Measurements from ENCODE around the gene TNP2.

TNP2 gene

GRCh38 chr16:11285842-11286241 lies 16.7 kb upstream of the TNP2 start:
- Histone ChIP-seq H3K36me3 (ENCODE audit: insufficient read depth, low read length) (no peaks in the 10 kb centered on the region), H3K27me3 (ENCODE audit: control insufficient read depth in 1 of 2, insufficient read depth in 2 of 2, low read length in 2 of 2) (no peaks in the 10 kb centered on the region), H3K4me1 (ENCODE audit: insufficient read depth, low read length) (no peaks in the 10 kb centered on the region), H3K27ac (ENCODE audit: low read depth, low read length) (no peak overlapping the region), H3K4me3 (ENCODE audit: low read depth in 1 of 2, low read length in 2 of 2) (no peak overlapping the region), H3K9me3 (ENCODE audit: low read length) (no peaks in the 10 kb centered on the region), H3K9ac (ENCODE audit: low read length) (no peak overlapping the region)

GRCh38 chr16:11283820-11284248 lies 14.7 kb upstream of the TNP2 start:
- Histone ChIP-seq H3K36me3 (ENCODE audit: insufficient read depth, low read length) (no peaks in the 10 kb centered on the region), H3K9me3 (ENCODE audit: low read length) (no peaks in the 10 kb centered on the region), H3K4me3 (ENCODE audit: low read depth in 1 of 2, low read length in 2 of 2) (no peak overlapping the region), H3K9ac (ENCODE audit: low read length) (no peak overlapping the region), H3K27ac (ENCODE audit: low read depth, low read length) (no peak overlapping the region), H3K27me3 (ENCODE audit: control insufficient read depth in 1 of 2, insufficient read depth in 2 of 2, low read length in 2 of 2) (no peaks in the 10 kb centered on the region), H3K4me1 (ENCODE audit: insufficient read depth, low read length) (no peaks in the 10 kb centered on the region)

GRCh38 chr16:11280616-11281522 lies 11.7 kb upstream of the TNP2 start, which contains the start of gene PRM1:
Gene PRM1 (minus strand): TSS chr16:11281330. CDS start chr16:11281238, 92 bp downstream.
- Histone ChIP-seq H3K9me3 (ENCODE audit: low read length) (no peaks in the 10 kb centered on the region), H3K27ac (ENCODE audit: low read depth, low read length) (no peak within 1 kb of the TSS), H3K36me3 (ENCODE audit: insufficient read depth, low read length) (no peaks in the 10 kb centered on the region), H3K9ac (ENCODE audit: low read length) (no peak within 1 kb of the TSS), H3K4me1 (ENCODE audit: insufficient read depth, low read length) (no peaks in the 10 kb centered on the region), H3K27me3 (ENCODE audit: control insufficient read depth in 1 of 2, insufficient read depth in 2 of 2, low read length in 2 of 2) (no peaks in the 10 kb centered on the region), H3K4me3 (ENCODE audit: low read depth in 1 of 2, low read length in 2 of 2) (no peak within 1 kb of the TSS)

- Histone ChIP-seq H3K27ac (ENCODE audit: low read depth, low read length) (no peak overlapping the region), H3K4me3 (ENCODE audit: low read depth in 1 of 2, low read length in 2 of 2) (no peak overlapping the region), H3K36me3 (ENCODE audit: insufficient read depth, low read length) (no peaks in the 10 kb centered on the region), H3K27me3 (ENCODE audit: control insufficient read depth in 1 of 2, insufficient read depth in 2 of 2, low read length in 2 of 2) (no peaks in the 10 kb centered on the region), H3K9me3 (ENCODE audit: low read length) (no peaks in the 10 kb centered on the region), H3K4me1 (ENCODE audit: insufficient read depth, low read length) (no peaks in the 10 kb centered on the region), H3K9ac (ENCODE audit: low read length) (no peak overlapping the region)
Observed at GRCh38 chr16:11278681-11279628, 9.8 kb upstream of the TNP2 start.

GRCh38 chr16:11277607-11278337 lies 8.6 kb upstream of the TNP2 start:
- H3K27me3 ChIP-seq (ENCODE audit: control insufficient read depth in 1 of 2, insufficient read depth in 2 of 2, low read length in 2 of 2): no peaks in the 10 kb centered on the region

GRCh38 chr16:11276896-11277593 lies 7.9 kb upstream of the TNP2 start:
- Histone ChIP-seq H3K9me3 (ENCODE audit: low read length) (no peaks in the 10 kb centered on the region), H3K4me1 (ENCODE audit: insufficient read depth, low read length) (no peaks in the 10 kb centered on the region), H3K27me3 (ENCODE audit: control insufficient read depth in 1 of 2, insufficient read depth in 2 of 2, low read length in 2 of 2) (no peaks in the 10 kb centered on the region), H3K36me3 (ENCODE audit: insufficient read depth, low read length) (no peaks in the 10 kb centered on the region), H3K4me3 (ENCODE audit: low read depth in 1 of 2, low read length in 2 of 2) (no peak overlapping the region), H3K9ac (ENCODE audit: low read length) (no peak overlapping the region), H3K27ac (ENCODE audit: low read depth, low read length) (no peak overlapping the region)

More at GRCh38 chr16:11277607-11278337, 8.6 kb upstream of the TNP2 start:
- H3K36me3 ChIP-seq (ENCODE audit: insufficient read depth, low read length): no peaks in the 10 kb centered on the region
- H3K4me1 ChIP-seq (ENCODE audit: insufficient read depth, low read length): no peaks in the 10 kb centered on the region
- H3K4me3 ChIP-seq (ENCODE audit: low read depth in 1 of 2, low read length in 2 of 2): no peak overlapping the region
- no peaks in the 10 kb centered on the region for H3K9me3 ChIP-seq (ENCODE audit: low read length)
- H3K27ac ChIP-seq (ENCODE audit: low read depth, low read length): no peak overlapping the region
- H3K9ac ChIP-seq (ENCODE audit: low read length): no peak overlapping the region

GRCh38 chr16:11276143-11276895 lies 7.2 kb upstream of the TNP2 start, which contains the start of gene PRM2:
Gene PRM2 (minus strand): TSS chr16:11276480. CDS start chr16:11276370, 110 bp downstream.
- Histone ChIP-seq H3K4me1 (ENCODE audit: insufficient read depth, low read length) (no peaks in the 10 kb centered on the region), H3K27me3 (ENCODE audit: control insufficient read depth in 1 of 2, insufficient read depth in 2 of 2, low read length in 2 of 2) (no peaks in the 10 kb centered on the region)

GRCh38 chr16:11274964-11275363 lies 5.8 kb upstream of the TNP2 start:
- H3K9me3 ChIP-seq (ENCODE audit: low read length): no peaks in the 10 kb centered on the region
- H3K36me3 ChIP-seq (ENCODE audit: insufficient read depth, low read length): no peaks in the 10 kb centered on the region
- no peak overlapping the region for H3K9ac ChIP-seq (ENCODE audit: low read length)

More at GRCh38 chr16:11276143-11276895, 7.2 kb upstream of the TNP2 start, which contains the start of gene PRM2:
- Histone ChIP-seq H3K4me3 (ENCODE audit: low read depth in 1 of 2, low read length in 2 of 2) (no peak within 1 kb of the TSS), H3K9ac (ENCODE audit: low read length) (no peak within 1 kb of the TSS), H3K36me3 (ENCODE audit: insufficient read depth, low read length) (no peaks in the 10 kb centered on the region), H3K27ac (ENCODE audit: low read depth, low read length) (no peak within 1 kb of the TSS), H3K9me3 (ENCODE audit: low read length) (no peaks in the 10 kb centered on the region)

GRCh38 chr16:11273721-11274324 lies 4.7 kb upstream of the TNP2 start:
- no peaks in the 10 kb centered on the region for H3K9me3 ChIP-seq (ENCODE audit: low read length)
- H3K27ac ChIP-seq (ENCODE audit: low read depth, low read length): no peak overlapping the region
- no peaks in the 10 kb centered on the region for H3K27me3 ChIP-seq (ENCODE audit: control insufficient read depth in 1 of 2, insufficient read depth in 2 of 2, low read length in 2 of 2)
- H3K4me3 ChIP-seq (ENCODE audit: low read depth in 1 of 2, low read length in 2 of 2): no peak overlapping the region
- no peak overlapping the region for H3K9ac ChIP-seq (ENCODE audit: low read length)
- no peaks in the 10 kb centered on the region for H3K4me1 ChIP-seq (ENCODE audit: insufficient read depth, low read length)
- no peaks in the 10 kb centered on the region for H3K36me3 ChIP-seq (ENCODE audit: insufficient read depth, low read length)

More at GRCh38 chr16:11274964-11275363, 5.8 kb upstream of the TNP2 start:
- no peaks in the 10 kb centered on the region for H3K27me3 ChIP-seq (ENCODE audit: control insufficient read depth in 1 of 2, insufficient read depth in 2 of 2, low read length in 2 of 2)
- no peaks in the 10 kb centered on the region for H3K4me1 ChIP-seq (ENCODE audit: insufficient read depth, low read length)
- no peak overlapping the region for H3K27ac ChIP-seq (ENCODE audit: low read depth, low read length)
- no peak overlapping the region for H3K4me3 ChIP-seq (ENCODE audit: low read depth in 1 of 2, low read length in 2 of 2)
